NCI-H128 (cell line): ENCODE measurements around the gene SAMD10.
"Not testable (repeated sequence)": the region's sequence is repeated elsewhere in the genome, so short reads cannot be mapped to it uniquely, and the experiment has no call there.

Experiments
- DNase-seq: peaks from one replicate; lab custom pipeline; 2025; ENCODE audit not compliant: unreplicated experiment; lab: John Stamatoyannopoulos, UW

The SAMD10 gene

GRCh38 chr20:64003960-64004725 is 24.7 kb upstream of the SAMD10 start:
- peak; percentile 9 for DNase-seq

GRCh38 chr20:64001607-64002011 is 22.2 kb upstream of the SAMD10 start:
- peak; percentile 67 for DNase-seq

DNA sequence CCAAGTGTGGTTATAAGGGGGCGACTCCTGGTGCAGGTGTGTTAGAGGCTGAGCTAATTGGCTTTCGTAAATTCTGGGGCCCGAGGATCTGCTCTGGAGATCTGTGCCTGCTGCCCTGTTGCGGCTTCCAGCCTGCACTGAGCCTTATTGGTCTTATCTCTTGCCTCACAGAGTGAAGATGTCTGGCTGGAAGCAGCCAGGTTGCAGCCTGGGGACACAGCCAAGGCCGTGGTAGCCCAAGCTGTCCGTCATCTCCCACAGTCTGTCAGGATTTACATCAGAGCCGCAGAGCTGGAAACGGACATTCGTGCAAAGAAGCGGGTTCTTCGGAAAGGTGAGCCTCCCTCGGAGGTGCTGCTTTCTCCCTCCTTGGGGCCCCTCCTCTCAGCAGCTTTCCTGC is 21.5 kb upstream of the SAMD10 start:
- DNase-seq = no peak

- no peak for DNase-seq
These were observed 3.5 kb upstream of the SAMD10 start for GRCh38 chr20:63982937-63983336.

DNA sequence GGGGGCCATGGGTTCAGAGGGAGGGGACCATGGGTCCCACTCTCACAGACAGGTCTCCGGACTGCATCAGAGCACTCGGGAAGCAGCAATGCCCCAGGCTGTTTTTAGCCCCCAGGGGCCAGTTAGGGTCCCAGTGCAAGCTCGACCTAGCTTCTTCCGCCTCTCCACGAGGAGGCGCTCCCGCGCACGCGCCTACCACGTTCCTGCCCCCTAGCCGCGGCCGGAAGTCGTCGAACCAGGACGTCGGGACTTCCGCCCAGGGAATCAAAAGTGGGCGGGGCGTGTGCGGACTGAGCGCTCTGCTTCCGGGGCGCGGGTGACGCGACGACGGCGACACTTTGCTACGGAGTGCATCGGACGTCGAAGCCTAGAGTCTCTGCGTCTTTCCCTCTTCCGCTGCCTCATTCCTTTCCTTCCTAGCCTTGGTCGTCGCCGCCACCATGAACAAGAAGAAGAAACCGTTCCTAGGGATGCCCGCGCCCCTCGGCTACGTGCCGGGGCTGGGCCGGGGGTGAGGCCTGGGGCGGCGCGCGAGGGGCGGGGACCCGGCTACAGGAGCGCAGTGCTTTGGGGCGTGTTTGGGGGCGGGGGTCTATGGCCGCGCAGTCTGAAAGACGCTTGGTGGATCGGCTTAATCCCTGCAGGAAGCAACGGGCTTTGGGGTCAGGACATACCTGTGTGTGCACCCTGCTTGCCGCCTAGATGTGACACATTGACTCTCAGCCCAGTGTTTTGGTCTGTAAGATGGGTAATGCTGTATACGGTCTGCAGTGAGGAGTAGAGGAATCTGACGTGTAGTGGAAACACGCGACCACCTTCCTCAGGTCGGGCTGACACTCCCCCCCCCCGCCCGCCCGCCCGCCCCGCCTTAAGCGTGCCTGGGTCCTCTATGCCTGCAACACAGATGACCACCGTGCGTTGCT is 1.6 kb upstream of the SAMD10 start, which contains the start of gene PRPF6:
PRPF6 (plus strand) TSS at position 327 of the 923 bp plus-strand sequence; CDS start at position 441, 114 bp downstream.
- peak; percentile 92 for DNase-seq

GRCh38 chr20:63980317-63980805 is 919 bp upstream of the SAMD10 start:
- no peak for DNase-seq

GRCh38 chr20:63979229-63979556 is 249 bp downstream of the SAMD10 start:
- no peak for DNase-seq

DNA sequence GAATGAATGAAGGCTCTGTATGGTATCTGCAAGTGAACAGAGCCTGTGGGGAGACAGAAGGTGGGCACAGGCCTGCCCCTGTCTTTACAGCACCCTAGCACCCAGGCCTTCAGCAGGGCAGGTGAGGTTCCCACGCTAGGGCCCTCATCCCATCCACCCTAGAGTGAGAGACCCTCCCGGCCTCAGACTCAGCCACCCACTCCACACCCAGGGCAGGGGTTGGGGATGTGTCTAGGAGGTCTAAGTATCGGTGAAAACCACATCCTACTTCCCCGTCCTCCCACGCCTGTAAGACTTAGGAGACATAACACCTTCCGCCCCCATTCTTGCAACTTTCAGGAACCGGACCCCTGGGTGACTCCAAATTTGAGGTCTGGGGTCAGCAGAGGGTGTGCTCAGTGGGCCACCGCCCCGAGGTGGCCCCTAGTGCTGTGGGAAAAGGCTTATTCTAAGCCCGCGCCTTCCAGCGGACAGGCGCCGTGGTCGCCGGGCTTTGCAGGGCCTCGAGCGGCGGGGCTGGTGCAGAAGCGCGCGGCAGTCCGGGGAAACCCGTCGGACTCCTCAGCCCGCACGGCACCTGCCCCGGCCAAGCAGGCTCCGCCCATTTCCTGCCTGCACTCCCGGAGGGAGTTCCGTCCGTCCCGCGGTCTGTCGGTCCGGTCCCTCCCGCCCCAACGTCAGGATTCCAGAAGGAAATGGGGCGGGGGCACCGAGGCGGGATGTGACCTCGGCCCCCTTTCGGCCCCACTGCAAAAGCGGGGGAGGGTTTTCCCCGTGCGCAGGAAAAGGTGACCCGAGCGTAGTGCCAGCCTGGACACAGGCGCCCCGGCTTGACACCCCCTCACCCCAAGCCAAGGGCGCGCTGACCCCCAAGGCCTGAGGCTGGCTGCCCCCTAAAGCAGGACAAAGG is 868 bp downstream of the SAMD10 start:
- no peak for DNase-seq

DNA sequence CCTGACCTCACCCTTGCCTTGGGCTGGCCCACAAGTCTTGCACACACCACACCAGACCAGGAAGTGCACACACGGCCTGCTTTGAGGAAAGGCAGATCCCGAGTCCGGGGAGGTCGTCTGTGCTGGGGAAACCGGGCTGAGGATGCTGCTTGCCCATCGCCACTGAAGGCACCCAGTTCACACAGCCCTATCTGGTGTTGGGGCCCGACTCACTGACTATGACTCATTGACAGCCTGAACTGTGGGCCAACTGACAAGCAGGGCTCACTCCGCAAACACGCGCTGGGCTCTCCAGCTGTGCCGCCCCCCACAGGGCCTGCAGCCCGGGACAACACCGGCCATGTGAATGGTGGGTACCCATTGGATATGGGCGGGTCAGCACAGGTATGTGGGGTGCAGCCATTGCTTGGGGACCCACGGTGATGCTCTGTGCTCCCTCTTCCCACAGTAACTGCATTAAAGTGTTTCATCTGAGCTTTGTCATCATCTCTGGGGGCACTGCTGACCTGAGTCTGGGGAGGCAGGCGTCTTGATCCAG is 1.6 kb downstream of the SAMD10 start:
- no peak for DNase-seq

GRCh38 chr20:63976980-63977738 is 2.3 kb downstream of the SAMD10 start:
- no peak for DNase-seq

- DNase-seq = not testable (repeated sequence)
These were observed 2.9 kb downstream of the SAMD10 start for GRCh38 chr20:63976511-63976910.

GRCh38 chr20:63974402-63975200 is 4.8 kb downstream of the SAMD10 start:
- DNase-seq = peak; percentile 58

DNA sequence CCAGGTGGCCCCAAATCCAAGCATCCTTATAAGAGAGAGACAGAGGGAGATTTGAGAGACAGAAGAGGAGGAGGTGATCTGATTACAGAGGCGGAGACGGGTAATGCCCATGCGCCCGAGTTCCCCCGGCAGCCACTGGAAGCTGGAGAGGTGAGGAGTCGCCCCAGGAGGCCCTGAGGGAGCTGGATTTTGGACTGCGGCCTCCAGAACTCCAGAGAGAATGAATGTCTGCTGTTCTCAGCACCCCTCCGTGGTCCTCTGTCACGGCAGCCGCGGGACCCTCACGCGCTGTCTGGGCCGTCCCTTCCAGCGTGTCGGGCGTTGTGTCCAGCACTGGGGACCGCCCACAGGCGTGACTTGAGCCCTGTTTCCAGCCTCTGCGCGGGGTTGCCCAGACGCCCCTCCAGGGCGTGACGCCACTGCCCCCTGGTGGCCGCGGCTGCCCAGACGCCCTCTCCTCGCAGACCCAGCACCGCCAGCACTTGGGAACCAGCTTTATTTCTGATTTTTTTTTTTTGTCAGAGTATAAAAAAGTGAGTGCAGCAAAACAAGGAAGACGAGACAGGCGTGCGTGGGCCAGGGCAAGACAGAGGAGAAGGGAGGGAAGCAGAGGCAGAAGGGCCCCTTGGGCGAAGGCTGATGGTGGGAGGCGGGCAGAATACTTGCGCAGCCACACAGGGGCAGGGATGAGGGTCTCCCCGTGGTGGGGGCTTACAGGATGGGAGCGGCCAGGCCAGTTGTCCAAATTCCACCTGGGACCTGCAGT is 5.6 kb downstream of the SAMD10 start:
- DNase-seq = no peak

- DNase-seq = no peak
These were observed 6.3 kb downstream of the SAMD10 start for GRCh38 chr20:63973160-63973479.

GRCh38 chr20:63972312-63973159 is 6.9 kb downstream of the SAMD10 start:
- DNase-seq = no peak

GRCh38 chr20:63971960-63972311 is 7.5 kb downstream of the SAMD10 start:
- DNase-seq = not testable (repeated sequence)

- no peak for DNase-seq
These were observed 8.6 kb downstream of the SAMD10 start for GRCh38 chr20:63970714-63971431.
